MCF 10A (cell line): ENCODE measurements around the gene TYR. TPM values are rescaled to one million over a fixed set of nuclear protein-coding genes. Genes with fewer than 3 reads are reported as not detected.
"Not testable (repeated sequence)": the region's sequence is repeated elsewhere in the genome, so short reads cannot be mapped to it uniquely, and the experiment has no call there.

ENCODE experiments used
- BruUV-seq: library from RNA; stranded (reverse); fragments of 400-500 nt; replicated peaks from 2 replicates; lab custom pipeline; 2021; lab: Mats Ljungman, UMichigan
- CTCF ChIA-PET: fragments of 300-600 bp; sonication (Branson Sonifier 250); formaldehyde crosslinking; extraction: SDS; loops from one replicate; lab custom pipeline; 2021; ENCODE audit warnings: antibody characterized with exemption, inconsistent platforms; lab: Yijun Ruan, JAX
- POLR2A ChIA-PET: fragments of 300-600, 350-650 bp; sonication (Branson Sonifier 250); formaldehyde crosslinking; extraction: SDS; loops from one replicate; lab custom pipeline; 2020; ENCODE audit warnings: antibody characterized with exemption, inconsistent platforms; lab: Yijun Ruan, JAX
- DNase-seq: peaks from one replicate; pipeline ENCODE4 v3.0.0-alpha.2; 2018; ENCODE audit not compliant: unreplicated experiment
- H3K27ac Mint-ChIP-seq: one replicate; pipeline ENCODE4 v1.8.0; 2022; ENCODE audit warnings: mild to moderate bottlenecking, low read depth, mixed read lengths; ENCODE audit not compliant: unreplicated experiment
- H3K27me3 Mint-ChIP-seq: one replicate; pipeline ENCODE4 v1.8.0; 2022; ENCODE audit warnings: mixed read lengths; ENCODE audit not compliant: insufficient read depth, unreplicated experiment
- H3K36me3 Mint-ChIP-seq: one replicate; pipeline ENCODE4 v1.8.0; 2022; ENCODE audit warnings: mild to moderate bottlenecking, moderate library complexity, mixed read lengths; ENCODE audit not compliant: insufficient read depth, unreplicated experiment
- H3K4me1 Mint-ChIP-seq: one replicate; pipeline ENCODE4 v1.8.0; 2022; ENCODE audit warnings: mixed read lengths; ENCODE audit not compliant: insufficient read depth, unreplicated experiment
- H3K4me3 Mint-ChIP-seq: one replicate; pipeline ENCODE4 v1.8.0; 2022; ENCODE audit warnings: mild to moderate bottlenecking, moderate library complexity, mixed read lengths; ENCODE audit not compliant: unreplicated experiment
- H3K9me3 Mint-ChIP-seq: one replicate; pipeline ENCODE4 v1.8.0; 2022; ENCODE audit warnings: mixed read lengths; ENCODE audit not compliant: unreplicated experiment
- CTCF ChIP-seq: fragments of 200-600 bp; IDR thresholded peaks from one replicate; pipeline ENCODE4 v1.8.0; 2022; ENCODE audit warnings: antibody characterized with exemption, mild to moderate bottlenecking; ENCODE audit not compliant: unreplicated experiment
- intact Hi-C: fragments of 100-400 bp; cut with micrococcal nuclease; formaldehyde crosslinking; loops from 2 replicates; pipeline ENCODE4 v1.14.1; 2022
- total RNA-seq: library from RNA; stranded (reverse); gene quantifications from 2 replicates; pipeline ENCODE4 v1.2.3, GENCODE V29; 2022

Gene TYR
- total RNA-seq, 1 experiment from 2014 or later = not detected

DNA sequence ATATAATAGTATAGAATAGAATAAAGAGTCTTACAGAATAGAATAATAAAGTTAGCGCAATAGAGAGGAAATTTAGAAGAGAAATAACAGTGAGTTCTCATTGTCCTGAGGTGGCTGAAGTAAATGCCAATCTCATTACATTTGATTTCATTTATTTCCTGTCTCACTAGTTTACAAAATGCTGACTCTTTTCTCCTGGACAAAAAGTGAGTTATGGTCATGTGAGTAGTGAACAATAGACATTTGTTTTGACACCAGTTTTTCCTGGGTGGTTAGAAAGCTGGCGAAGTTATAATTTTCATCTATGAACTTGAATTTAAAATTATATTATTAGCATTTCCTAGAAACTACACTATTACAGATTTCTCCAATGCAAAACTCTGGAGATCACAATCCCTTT lies 143.7 kb downstream of the TYR start:
- Mint-ChIP-seq H3K27me3 (no peaks in the 10 kb centered on the region), H3K27ac (no peak overlapping the region), H3K4me1 (no peaks in the 10 kb centered on the region), H3K9me3 (no peaks in the 10 kb centered on the region), H3K4me3 (no peak overlapping the region), H3K36me3 (no peaks in the 10 kb centered on the region)
- no peak for TF ChIP-seq CTCF
- DNase-seq = no peak
- POLR2A ChIA-PET = no interaction called here
- BruUV-seq = no TSS peak
- intact Hi-C loops = no loop called here
- CTCF ChIA-PET = no interaction called here

- H3K4me3 Mint-ChIP-seq = no peak overlapping the region
- CTCF ChIA-PET = no interaction called here
Measured at GRCh38 chr11:89327885-89328284, 150.2 kb downstream of the TYR start.

DNA sequence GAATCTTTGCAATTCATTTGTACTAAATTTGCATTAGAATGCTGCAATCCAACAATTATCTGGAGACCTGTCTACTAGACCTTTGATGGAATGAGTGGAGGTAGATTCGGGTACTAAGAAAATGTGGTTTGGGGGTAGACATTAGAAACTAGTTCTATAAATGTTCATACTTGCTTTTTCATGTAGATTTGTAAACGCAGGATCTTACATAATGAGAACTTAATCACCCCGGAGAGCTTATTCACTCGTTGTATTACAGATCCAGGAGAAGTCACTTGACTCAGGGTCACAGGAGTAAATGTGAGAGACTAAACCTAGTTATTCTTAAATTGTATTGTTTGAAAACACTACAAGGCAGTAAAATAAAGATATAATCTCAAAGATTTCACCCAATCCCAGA lies 154.3 kb downstream of the TYR start:
- peaks cover 12% of the 10 kb centered on the region for H3K4me1 Mint-ChIP-seq
- H3K36me3 Mint-ChIP-seq, intact Hi-C loops, H3K9me3 Mint-ChIP-seq, POLR2A ChIA-PET, H3K27me3 Mint-ChIP-seq, H3K4me3 Mint-ChIP-seq, DNase-seq, BruUV-seq, H3K27ac Mint-ChIP-seq: not testable (repeated sequence)
- CTCF ChIA-PET = interaction anchor here (1.2 to 2.1 kb wide), 2 partner anchors 49 to 74 kb away, joined by 3 to 21 read pairs; no protein-coding TSS in a partner anchor

More at GRCh38 chr11:89327885-89328284, 150.2 kb downstream of the TYR start:
- peaks cover 6% of the 10 kb centered on the region for H3K4me1 Mint-ChIP-seq
- intact Hi-C loops = no loop called here
- H3K9me3 Mint-ChIP-seq = no peaks in the 10 kb centered on the region
- BruUV-seq = no TSS peak
- no peak for DNase-seq
- POLR2A ChIA-PET = no interaction called here
- TF ChIP-seq CTCF = no peak
- peak overlapping the region; percentile 33 for H3K27ac Mint-ChIP-seq
- H3K27me3 Mint-ChIP-seq = no peaks in the 10 kb centered on the region
- H3K36me3 Mint-ChIP-seq = no peaks in the 10 kb centered on the region

DNA sequence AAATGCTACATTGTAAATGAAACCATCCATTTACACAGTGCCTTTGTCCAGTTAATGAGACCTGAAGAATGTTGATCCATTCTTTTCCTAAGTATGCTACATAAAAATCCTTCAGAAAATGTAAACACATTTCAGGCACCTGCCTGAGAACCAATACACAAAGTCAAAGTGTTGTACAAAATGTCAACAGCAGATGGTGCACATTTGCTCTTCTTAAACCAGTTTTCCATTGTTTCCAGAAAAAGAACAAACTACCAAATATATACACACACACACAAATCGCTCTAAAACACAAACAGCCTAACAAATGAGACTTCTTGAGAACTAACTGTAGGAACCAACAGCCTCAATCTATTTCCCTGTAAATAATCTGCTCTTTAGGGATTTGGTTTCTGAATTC lies 156.0 kb downstream of the TYR start:
- H3K27me3 Mint-ChIP-seq, BruUV-seq, H3K27ac Mint-ChIP-seq, H3K9me3 Mint-ChIP-seq, H3K4me3 Mint-ChIP-seq, POLR2A ChIA-PET, H3K36me3 Mint-ChIP-seq: not testable (repeated sequence)
- intact Hi-C loops = loop anchor here (1.0 kb wide), 1 partner anchor 72 kb away; no protein-coding TSS in a partner anchor
- DNase-seq = peak; percentile 29
- H3K4me1 Mint-ChIP-seq = peaks cover 11% of the 10 kb centered on the region
- CTCF ChIA-PET = interaction anchor here (0.8 to 2.1 kb wide), 4 partner anchors 47 to 119 kb away, joined by 3 to 21 read pairs (median 4); no protein-coding TSS in a partner anchor
- peak; percentile 44 for TF ChIP-seq CTCF

DNA sequence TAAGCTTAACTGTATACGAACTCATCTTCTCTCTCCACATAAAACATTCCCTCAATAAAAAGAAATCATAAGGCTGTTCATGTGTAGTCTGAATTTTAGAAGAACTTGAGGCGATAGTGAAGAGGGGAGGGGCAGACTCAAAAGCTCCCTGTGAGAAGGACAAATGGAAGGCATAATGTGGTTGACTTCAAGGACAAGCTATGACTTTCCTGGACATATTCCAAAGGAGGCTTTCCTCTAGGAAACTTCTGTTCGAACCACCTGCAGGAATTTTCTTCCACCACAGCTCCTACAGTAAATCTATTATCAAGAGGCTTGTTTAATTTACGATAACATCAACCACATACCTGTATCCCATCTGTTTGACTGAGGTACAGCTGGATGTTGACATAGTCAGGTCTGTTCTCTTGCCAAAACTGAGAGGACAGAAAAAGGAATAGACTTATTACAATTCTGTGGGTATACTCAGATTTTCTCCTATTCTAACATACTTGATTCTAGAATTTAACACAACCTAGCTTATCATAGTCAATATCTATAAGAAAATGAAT lies 159.5 kb downstream of the TYR start:
- H3K36me3 Mint-ChIP-seq, H3K27ac Mint-ChIP-seq, H3K9me3 Mint-ChIP-seq, DNase-seq, intact Hi-C loops, H3K27me3 Mint-ChIP-seq, H3K4me3 Mint-ChIP-seq, POLR2A ChIA-PET, BruUV-seq: not testable (repeated sequence)
- CTCF ChIA-PET = interaction anchor here (1.4 kb wide), 1 partner anchor 67 kb away, joined by 4 read pairs; no protein-coding TSS in a partner anchor
- H3K4me1 Mint-ChIP-seq = peaks cover 18% of the 10 kb centered on the region

DNA sequence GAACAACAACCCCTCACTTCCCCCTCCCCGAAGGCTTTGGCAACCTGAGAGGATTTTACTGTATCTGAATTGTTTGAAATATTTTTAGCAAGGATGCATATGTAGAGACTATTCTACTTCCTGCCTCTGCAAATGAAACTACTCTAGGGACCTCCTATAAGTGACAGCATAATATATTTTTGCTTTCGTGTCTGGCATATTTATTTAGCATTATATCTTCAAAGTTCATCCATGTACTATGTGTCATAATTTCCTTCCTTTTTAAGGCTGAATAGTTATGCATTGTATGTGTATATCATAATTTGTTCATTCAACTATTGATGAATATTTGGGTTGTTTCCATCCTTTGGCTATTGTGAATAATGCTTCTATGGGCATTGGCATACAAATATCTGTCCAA lies 160.4 kb downstream of the TYR start:
- H3K4me1 Mint-ChIP-seq = peaks cover 23% of the 10 kb centered on the region
- CTCF ChIA-PET, intact Hi-C loops, H3K36me3 Mint-ChIP-seq, H3K27ac Mint-ChIP-seq, POLR2A ChIA-PET, H3K9me3 Mint-ChIP-seq, DNase-seq, H3K4me3 Mint-ChIP-seq, H3K27me3 Mint-ChIP-seq, BruUV-seq: not testable (repeated sequence)

- BruUV-seq, CTCF ChIA-PET, H3K9me3 Mint-ChIP-seq, H3K27ac Mint-ChIP-seq, intact Hi-C loops, H3K36me3 Mint-ChIP-seq, H3K4me3 Mint-ChIP-seq, POLR2A ChIA-PET, H3K27me3 Mint-ChIP-seq, DNase-seq: not testable (repeated sequence)
- peaks cover 25% of the 10 kb centered on the region for H3K4me1 Mint-ChIP-seq
Measured at GRCh38 chr11:89340450-89340849, 162.8 kb downstream of the TYR start.
